GM12874 (cell line): ENCODE data around the gene AFF4.

Source experiments
- TF ChIP-seq, protein P1 (sequence below): IDR thresholded peaks from 2 replicates; pipeline ENCODE4 v1.5.1; 2011; ENCODE audit warnings: low read depth, mild to moderate bottlenecking, control low read depth, low read length, moderate library complexity; ENCODE audit not compliant: insufficient read depth

AFF4 gene

DNA sequence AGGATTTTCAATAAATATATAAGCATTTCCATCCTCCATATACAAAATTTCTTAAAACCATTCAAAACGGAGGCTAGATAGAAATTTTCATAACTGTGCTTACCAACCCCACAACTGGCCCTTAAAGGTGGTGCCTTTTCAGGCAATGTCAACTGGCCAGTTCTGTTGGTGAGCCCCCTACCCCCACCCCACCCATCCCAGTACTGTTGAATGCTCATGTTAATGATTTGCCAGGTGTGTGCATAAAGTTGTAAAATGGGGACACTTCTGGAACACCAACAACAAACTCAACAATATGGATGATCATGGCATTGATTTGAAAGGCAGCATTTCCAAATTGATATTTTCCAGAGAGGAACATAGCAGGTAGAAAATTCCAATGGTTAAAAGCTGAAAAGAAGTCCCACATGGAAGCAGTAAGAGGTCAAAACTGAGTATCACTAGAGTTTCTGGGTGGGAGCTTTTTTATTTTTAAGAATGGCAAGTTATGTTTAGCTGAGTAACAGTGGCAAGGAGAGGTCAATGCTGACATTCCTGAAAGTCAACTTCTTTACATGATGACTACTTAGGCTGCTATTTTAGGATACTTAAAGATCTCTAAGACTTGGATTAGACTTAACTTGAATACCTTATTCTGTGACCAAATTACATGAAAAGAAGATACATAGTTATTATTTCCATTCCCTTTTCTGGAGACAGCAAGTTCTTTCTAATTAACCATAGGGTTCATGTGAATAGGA lies 87.2 kb downstream of the AFF4 start:
- TF ChIP-seq, protein P1, sequence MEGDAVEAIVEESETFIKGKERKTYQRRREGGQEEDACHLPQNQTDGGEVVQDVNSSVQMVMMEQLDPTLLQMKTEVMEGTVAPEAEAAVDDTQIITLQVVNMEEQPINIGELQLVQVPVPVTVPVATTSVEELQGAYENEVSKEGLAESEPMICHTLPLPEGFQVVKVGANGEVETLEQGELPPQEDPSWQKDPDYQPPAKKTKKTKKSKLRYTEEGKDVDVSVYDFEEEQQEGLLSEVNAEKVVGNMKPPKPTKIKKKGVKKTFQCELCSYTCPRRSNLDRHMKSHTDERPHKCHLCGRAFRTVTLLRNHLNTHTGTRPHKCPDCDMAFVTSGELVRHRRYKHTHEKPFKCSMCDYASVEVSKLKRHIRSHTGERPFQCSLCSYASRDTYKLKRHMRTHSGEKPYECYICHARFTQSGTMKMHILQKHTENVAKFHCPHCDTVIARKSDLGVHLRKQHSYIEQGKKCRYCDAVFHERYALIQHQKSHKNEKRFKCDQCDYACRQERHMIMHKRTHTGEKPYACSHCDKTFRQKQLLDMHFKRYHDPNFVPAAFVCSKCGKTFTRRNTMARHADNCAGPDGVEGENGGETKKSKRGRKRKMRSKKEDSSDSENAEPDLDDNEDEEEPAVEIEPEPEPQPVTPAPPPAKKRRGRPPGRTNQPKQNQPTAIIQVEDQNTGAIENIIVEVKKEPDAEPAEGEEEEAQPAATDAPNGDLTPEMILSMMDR: no peak

DNA sequence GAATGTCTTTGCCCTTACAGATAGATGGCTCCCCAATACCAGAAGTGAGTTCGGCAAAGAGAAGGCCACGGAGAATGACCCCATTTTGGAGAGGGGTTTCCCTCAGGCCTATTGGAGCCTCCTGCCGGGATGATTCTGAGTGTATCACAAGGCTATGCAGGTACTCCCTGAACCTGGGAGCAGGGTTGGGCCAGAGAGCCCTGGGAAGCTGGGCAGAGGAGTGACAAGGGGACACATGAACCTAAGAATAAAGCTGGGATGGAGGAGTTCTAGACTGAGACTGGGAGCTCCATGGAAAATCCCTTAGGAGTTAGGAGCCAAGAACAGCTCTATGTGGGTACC lies 89.5 kb downstream of the AFF4 start:
- TF ChIP-seq, protein P1: no peak

DNA sequence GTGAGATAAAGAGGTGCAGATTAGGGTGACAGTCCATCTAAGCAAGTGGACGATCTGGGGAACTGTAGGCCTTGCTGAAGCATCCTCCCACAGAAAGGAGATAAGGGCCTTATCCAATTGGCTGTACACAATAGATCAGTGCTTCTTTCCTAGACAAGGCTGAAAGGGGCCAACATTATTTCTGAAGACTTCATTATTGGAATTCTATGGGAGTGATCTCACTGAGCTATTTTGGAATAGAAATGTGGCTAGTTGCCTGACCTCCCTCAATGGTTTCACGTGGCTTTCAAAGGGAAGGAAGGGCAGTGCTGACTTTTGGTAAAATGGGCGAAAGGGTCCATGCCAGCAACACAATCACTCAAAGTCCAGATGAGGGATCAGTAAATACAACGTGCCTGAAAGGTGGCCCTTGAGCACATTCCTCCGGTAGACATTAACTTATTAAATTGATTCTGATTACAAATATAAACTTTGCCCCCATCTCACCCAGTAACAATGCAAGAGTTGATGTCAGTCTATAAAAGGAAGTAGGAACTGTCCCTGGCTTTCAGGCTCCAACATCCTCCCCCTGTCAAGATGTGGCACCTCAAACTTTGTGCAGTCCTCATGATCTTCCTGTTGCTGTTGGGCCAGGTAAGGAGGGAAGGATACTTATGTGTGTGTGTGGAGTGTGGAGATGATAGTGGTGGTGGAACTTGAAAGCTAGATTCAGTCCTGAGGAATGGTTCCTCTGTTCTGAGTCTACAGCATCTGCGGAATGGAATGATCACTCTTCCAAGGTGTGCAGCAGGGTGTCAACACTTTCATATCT lies 90.1 kb downstream of the AFF4 start, which contains the start of gene LEAP2:
Gene LEAP2 (plus strand): TSS at position 550 of the 811 bp plus-strand sequence. CDS start 27 bp downstream, at position 577.
- TF ChIP-seq, protein P1: no peak

DNA sequence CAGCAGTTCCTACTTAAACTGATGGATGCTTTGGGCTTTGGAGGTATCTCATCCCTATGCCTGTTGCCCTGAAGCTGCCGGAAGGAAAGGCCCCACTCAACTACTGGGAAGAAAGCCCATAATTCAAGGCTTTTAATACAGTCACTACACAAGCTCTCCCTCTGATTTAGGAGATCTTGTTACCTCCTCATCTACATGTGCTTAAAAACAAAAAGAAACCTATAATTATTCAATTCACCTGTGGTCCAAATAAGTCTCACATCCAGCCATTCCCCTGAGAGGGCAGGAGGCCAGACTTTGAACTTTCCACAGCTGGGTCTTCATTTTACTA lies 90.7 kb downstream of the AFF4 start:
- TF ChIP-seq, protein P1: no peak

DNA sequence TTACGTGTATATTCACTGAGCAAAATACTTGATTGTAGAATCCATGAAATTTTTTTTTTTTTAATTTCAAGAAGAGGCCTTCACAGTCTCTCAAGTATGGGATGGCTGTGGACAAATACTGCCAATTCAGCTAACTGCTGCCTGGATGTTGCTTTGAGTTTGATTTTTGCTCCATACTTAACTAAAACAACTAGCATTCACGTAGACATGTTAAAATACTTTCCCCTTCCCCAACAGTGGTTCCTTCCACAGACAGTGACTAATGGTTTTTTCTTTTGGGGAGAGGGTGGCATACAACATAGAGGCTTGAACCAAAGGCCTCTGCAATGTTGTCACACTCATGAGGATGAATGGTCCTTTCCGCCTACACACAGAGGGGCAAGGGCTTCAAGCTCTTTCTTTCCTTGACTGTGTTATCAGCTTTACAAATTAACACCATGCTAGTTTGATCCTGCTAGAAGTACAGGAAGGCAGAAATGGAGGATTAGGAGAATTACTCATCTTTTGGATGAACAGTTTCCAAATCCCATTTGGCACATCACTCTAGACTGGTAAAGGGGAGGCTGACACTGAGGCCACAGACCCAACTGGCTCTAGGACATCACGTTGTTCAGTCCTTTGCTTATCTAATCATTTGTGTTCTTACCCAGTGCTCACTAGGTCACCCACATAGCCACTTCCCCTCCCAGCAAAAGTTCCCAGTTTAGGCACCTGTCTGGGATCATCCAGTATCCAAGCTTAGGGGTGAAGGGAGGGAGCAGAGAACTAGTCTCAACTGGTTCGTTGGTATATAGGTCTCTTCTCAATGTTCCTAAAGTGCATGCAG lies 91.8 kb downstream of the AFF4 start:
- TF ChIP-seq, protein P1: no peak

DNA sequence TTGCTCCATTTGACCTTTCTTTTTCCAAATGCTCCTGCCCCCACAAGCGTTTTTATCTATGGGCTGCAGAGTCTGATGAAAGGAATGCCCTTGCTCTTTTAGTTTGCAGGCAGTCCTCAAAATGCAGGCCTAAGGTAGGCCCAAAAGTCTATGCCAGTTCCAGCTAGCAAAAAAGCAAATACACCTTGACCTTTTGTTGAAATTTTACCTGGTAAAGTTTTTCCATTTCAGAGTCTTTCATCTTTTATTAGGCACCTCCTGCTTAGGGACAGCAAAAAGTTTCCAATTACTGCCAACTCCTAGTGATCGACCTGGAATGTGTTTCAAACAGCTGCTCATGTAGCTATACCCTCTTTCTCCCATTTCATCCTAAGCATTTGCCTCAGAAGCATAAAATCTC lies 92.6 kb downstream of the AFF4 start:
- TF ChIP-seq, protein P1: no peak

DNA sequence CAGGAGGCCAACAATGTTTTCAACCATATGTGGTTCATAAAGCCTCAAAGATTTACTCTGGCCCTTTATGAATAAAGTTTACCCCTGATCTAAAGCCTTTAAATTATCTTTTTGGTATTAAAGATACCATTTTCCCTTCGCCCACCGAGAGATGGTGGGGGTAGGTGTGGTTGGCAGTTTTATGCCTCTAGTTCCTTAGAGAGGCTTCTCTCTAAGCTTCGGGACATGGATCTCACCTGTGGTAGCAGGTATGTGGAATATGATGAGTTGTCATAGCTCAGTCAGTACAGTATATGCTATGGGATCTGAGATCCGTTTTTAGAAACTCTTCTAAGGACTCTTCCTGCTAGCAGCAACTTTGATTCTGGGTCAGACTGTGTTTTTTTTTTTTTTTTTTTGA lies 94.7 kb downstream of the AFF4 start:
- TF ChIP-seq, protein P1: no peak
